HCT116 (cell line): Measurements from ENCODE around the gene RAPSN. TPM values are rescaled to one million over a fixed set of nuclear protein-coding genes. Genes with fewer than 3 reads are reported as not detected.

Experiments used
- ATAC-seq: fragments of 200-7000 bp; cut with Tn5 transposase; 2 replicates; pipeline ENCODE4 v1.9.1; 2020; ENCODE audit warnings: mild to moderate bottlenecking, moderate library complexity
- BruUV-seq: library from RNA; stranded (reverse); fragments of 400-500 nt; replicated peaks from 2 replicates; lab custom pipeline; 2021; lab: Mats Ljungman, UMichigan
- CTCF ChIA-PET: fragments of 300-600 bp; sonication (Branson Sonifier 250); formaldehyde crosslinking; loops from one replicate; lab custom pipeline; 2021; ENCODE audit warnings: antibody characterized with exemption; lab: Charles Lee
- POLR2A ChIA-PET: fragments of 300-600, 350-600 bp; sonication (Branson Sonifier 250); formaldehyde crosslinking; loops from one replicate; lab custom pipeline; 2021; ENCODE audit warnings: antibody characterized with exemption; lab: Charles Lee
- RAD21 ChIA-PET, 2 experiments: fragments of 300-600 bp; sonication (Branson Sonifier 250); formaldehyde crosslinking; loops; one replicate each; lab custom pipeline; 2023; ENCODE audit warnings: low total read pairs in 2 of 2; ENCODE audit not compliant: uncharacterized antibody in 2 of 2, unreplicated experiment in 2 of 2, low non-redundant PET in 1 of 2; lab: Charles Lee
- DNase-seq: peaks from one replicate; pipeline ENCODE4 v3.0.0-alpha.2; 2010; ENCODE audit warnings: low read depth, low spot score
- H2AFZ ChIP-seq: fragments of 200-600 bp; shearing (Covaris generic), sonication (generic); 2 replicates; pipeline ENCODE4 v1.6.1; 2017; ENCODE audit warnings: low read depth, mixed run types, mixed read lengths, antibody characterized with exemption, low read length; ENCODE audit not compliant: poor library complexity, severe bottlenecking
- H3K27ac ChIP-seq: 2 replicates; pipeline ENCODE4 v1.5.1; 2012; ENCODE audit warnings: low read depth, low read length
- H3K27me3 ChIP-seq: fragments of 200-600 bp; sonication (generic); 2 replicates; pipeline ENCODE4 v1.6.1; 2016; ENCODE audit warnings: mixed run types, low read length, mixed read lengths; ENCODE audit not compliant: insufficient read depth
- H3K36me3 ChIP-seq, 2 experiments: fragments of 200-500 bp in 1 of 2; fragments of 200-600 bp in 1 of 2; sonication (Bioruptor generic) in 1 of 2; sonication (generic) in 1 of 2; 2 replicates each; pipeline versions ENCODE4 v1.5.1 to v1.6.1; 2014 to 2016; ENCODE audit warnings: low read length in 2 of 2, inconsistent platforms in 1 of 2, mixed read lengths in 1 of 2, mixed run types in 1 of 2; ENCODE audit not compliant: insufficient read depth in 2 of 2, control insufficient read depth in 1 of 2
- H3K4me1 ChIP-seq, 2 experiments: fragments of 200-600 bp in 1 of 2; sonication (generic) in 1 of 2; 2 replicates each; pipeline versions ENCODE4 v1.5.1 to v1.6.1; 2012 to 2017; ENCODE audit warnings: low read length in 2 of 2, inconsistent platforms in 1 of 2, mild to moderate bottlenecking in 1 of 2, mixed read lengths in 1 of 2, mixed run types in 1 of 2, moderate library complexity in 1 of 2; ENCODE audit not compliant: insufficient read depth in 2 of 2, control insufficient read depth in 1 of 2
- H3K4me2 ChIP-seq: fragments of 200-600 bp; sonication (generic); 2 replicates; pipeline ENCODE4 v1.6.1; 2017; ENCODE audit warnings: mixed run types, low read length, mixed read lengths
- H3K4me3 ChIP-seq, 2 experiments: fragments of 200-600 bp in 1 of 2; sonication (generic) in 1 of 2; replicated peaks in 1 of 2; 2 replicates each; pipeline ENCODE4 v1.5.1; 2011 to 2016; ENCODE audit warnings: low read length in 2 of 2, control low read depth in 1 of 2, low read depth in 1 of 2, mild to moderate bottlenecking in 1 of 2, mixed read lengths in 1 of 2, mixed run types in 1 of 2
- H3K79me2 ChIP-seq: fragments of 200-600 bp; sonication (generic); 2 replicates; pipeline ENCODE4 v1.6.1; 2017; ENCODE audit warnings: mild to moderate bottlenecking, mixed run types, low read length, moderate library complexity, mixed read lengths; ENCODE audit not compliant: insufficient read depth
- H3K9ac ChIP-seq: fragments of 200-600 bp; sonication (generic); 2 replicates; pipeline ENCODE4 v1.6.1; 2016; ENCODE audit warnings: low read length, mixed read lengths
- H3K9me2 ChIP-seq: fragments of 200-600 bp; sonication (generic), shearing (Covaris generic); 2 replicates; pipeline ENCODE4 v1.6.1; 2017; ENCODE audit warnings: mixed run types, mild to moderate bottlenecking, moderate library complexity; ENCODE audit not compliant: insufficient read depth
- H3K9me3 ChIP-seq, 2 experiments: fragments of 200-500 bp in 1 of 2; fragments of 200-600 bp in 1 of 2; sonication (Bioruptor generic) in 1 of 2; sonication (generic) in 1 of 2; 2 replicates each; pipeline ENCODE4 v1.6.1; 2014 to 2017; ENCODE audit warnings: low read length in 2 of 2, mixed read lengths in 2 of 2, inconsistent platforms in 1 of 2, low read depth in 1 of 2, mild to moderate bottlenecking in 1 of 2, mixed run types in 1 of 2, moderate library complexity in 1 of 2; ENCODE audit not compliant: control insufficient read depth in 1 of 2, insufficient read depth in 1 of 2
- H4K20me1 ChIP-seq: fragments of 200-600 bp; sonication (generic), shearing (Covaris generic); 2 replicates; pipeline ENCODE4 v1.6.1; 2017; ENCODE audit warnings: mixed run types, mild to moderate bottlenecking, moderate library complexity; ENCODE audit not compliant: insufficient read depth
- ATF3 ChIP-seq: IDR thresholded peaks from 2 replicates; pipeline ENCODE4 v1.6.1; 2012
- CBX3 ChIP-seq: IDR thresholded peaks from 2 replicates; pipeline ENCODE4 v1.6.1; 2012; ENCODE audit warnings: low read depth
- CTCF ChIP-seq, 3 experiments: fragments of 200-600 bp in 1 of 3; sonication (generic) in 1 of 3; IDR thresholded peaks in 2 of 3; conservative IDR thresholded peaks in 1 of 3; 2 replicates each; pipeline ENCODE4 v1.5.1; 2012 to 2017; ENCODE audit warnings: low read depth in 2 of 3, low read length in 2 of 3, antibody characterized with exemption in 1 of 3, borderline replicate concordance in 1 of 3, control low read depth in 1 of 3, mild to moderate bottlenecking in 1 of 3, mixed read lengths in 1 of 3, mixed run types in 1 of 3, moderate library complexity in 1 of 3; ENCODE audit not compliant: insufficient read depth in 1 of 3
- EGR1 ChIP-seq: IDR thresholded peaks from 2 replicates; pipeline ENCODE4 v1.6.1; 2012; ENCODE audit warnings: low read depth
- JUND ChIP-seq: IDR thresholded peaks from 2 replicates; pipeline ENCODE4 v1.6.1; 2012
- SRF ChIP-seq: IDR thresholded peaks from 2 replicates; pipeline ENCODE4 v1.6.1; 2012; ENCODE audit warnings: low read depth
- TCF7L2 ChIP-seq: IDR thresholded peaks from 2 replicates; pipeline ENCODE4 v1.7.0; 2011; ENCODE audit warnings: borderline replicate concordance, inconsistent platforms; ENCODE audit not compliant: insufficient read depth, insufficient read length; ENCODE audit errors: extremely low read depth
- ZFX ChIP-seq: fragments of 450-650 bp; IDR thresholded peaks from 2 replicates; pipeline ENCODE4 v1.6.1; 2017
- ZNF274 ChIP-seq: fragments of 200-500 bp; sonication (Bioruptor generic); IDR thresholded peaks from 2 replicates; pipeline ENCODE4 v1.6.1; 2014; ENCODE audit warnings: mild to moderate bottlenecking, low read depth, low read length, inconsistent platforms
- intact Hi-C: fragments of 100-400 bp; cut with micrococcal nuclease; formaldehyde crosslinking; loops from 2 replicates; pipeline ENCODE4 v1.10.0; 2022
- total RNA-seq: library from RNA; stranded (reverse); gene quantifications from one replicate; pipeline ENCODE4 v1.2.1, GENCODE V29; 2021; ENCODE audit not compliant: unreplicated experiment
- TF ChIP-seq, protein P1 (sequence below): IDR thresholded peaks from 2 replicates; pipeline ENCODE4 v1.6.1; 2011; ENCODE audit warnings: mild to moderate bottlenecking, low read length, moderate library complexity; ENCODE audit not compliant: insufficient replicate concordance; ENCODE audit errors: extremely low read depth

Gene RAPSN
- total RNA-seq, 1 experiment from 2014 or later = 0.57 TPM

DNA sequence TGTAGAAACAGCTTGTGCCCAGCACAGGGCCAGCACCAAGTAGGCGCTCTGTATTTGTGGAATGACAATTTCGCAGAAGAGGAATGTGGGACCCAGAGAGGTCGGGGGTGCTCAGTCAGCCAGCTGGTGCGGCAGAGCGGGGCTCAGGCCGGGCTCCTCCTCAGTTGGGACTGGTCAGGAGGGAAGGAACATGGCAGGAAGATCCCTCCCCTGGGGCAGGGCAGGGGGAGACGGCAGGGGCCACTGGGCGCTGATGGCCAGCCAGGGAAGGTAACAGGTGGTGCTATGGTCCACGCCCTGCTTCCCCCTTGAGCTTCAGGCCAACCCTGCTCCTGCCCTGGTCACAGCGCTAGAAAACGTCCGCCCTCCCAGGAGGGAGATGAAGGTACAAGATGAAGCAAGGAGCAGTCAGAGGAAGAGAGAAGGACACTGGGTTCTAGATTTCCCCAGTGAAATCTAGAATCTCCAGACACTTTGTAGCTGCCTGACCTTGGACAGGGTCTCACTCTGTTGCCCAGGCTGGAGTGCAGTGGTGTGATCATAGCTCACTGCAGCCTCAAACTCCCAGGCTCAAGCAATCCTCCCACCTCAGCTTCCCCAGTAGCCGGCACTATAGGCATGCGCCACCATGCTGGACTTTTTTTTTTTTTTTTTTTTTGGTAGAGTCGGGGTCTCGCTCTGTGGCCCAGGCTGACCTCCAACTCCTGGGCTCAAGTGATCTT lies 57.1 kb downstream of the RAPSN start:
- H3K9me2 ChIP-seq = no peaks in the 10 kb centered on the region
- H3K9me3 ChIP-seq = no peaks in the 10 kb centered on the region
- CTCF ChIA-PET = interaction anchor here (1.4 kb wide), 1 partner anchor 17 kb away, joined by 5 read pairs; no protein-coding TSS in a partner anchor
- H4K20me1 ChIP-seq = no peaks in the 10 kb centered on the region
- H3K79me2 ChIP-seq = no peaks in the 10 kb centered on the region
- TF ChIP-seq CBX3 = no peak
- no peak for TF ChIP-seq JUND
- TF ChIP-seq TCF7L2 = no peak
- TF ChIP-seq CTCF (IDR thresholded peaks at IDR 0.05 in 2 of 3, conservative IDR thresholded peaks at IDR 0.05 in 1 of 3; ENCODE audit: borderline replicate concordance in 1 of 3, insufficient read depth in 1 of 3, low read depth in 2 of 3, low read length in 2 of 3) = no peak
- no peak for TF ChIP-seq EGR1
- TF ChIP-seq ZFX = no peak
- TF ChIP-seq, protein P1, sequence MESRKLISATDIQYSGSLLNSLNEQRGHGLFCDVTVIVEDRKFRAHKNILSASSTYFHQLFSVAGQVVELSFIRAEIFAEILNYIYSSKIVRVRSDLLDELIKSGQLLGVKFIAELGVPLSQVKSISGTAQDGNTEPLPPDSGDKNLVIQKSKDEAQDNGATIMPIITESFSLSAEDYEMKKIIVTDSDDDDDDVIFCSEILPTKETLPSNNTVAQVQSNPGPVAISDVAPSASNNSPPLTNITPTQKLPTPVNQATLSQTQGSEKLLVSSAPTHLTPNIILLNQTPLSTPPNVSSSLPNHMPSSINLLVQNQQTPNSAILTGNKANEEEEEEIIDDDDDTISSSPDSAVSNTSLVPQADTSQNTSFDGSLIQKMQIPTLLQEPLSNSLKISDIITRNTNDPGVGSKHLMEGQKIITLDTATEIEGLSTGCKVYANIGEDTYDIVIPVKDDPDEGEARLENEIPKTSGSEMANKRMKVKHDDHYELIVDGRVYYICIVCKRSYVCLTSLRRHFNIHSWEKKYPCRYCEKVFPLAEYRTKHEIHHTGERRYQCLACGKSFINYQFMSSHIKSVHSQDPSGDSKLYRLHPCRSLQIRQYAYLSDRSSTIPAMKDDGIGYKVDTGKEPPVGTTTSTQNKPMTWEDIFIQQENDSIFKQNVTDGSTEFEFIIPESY = no peak
- no peak for TF ChIP-seq ZNF274
- TF ChIP-seq SRF = no peak
- no peak for TF ChIP-seq ATF3
- H3K4me2 ChIP-seq = no peak overlapping the region
- H3K9ac ChIP-seq = no peak overlapping the region
- no peak overlapping the region for H3K4me3 ChIP-seq
- POLR2A ChIA-PET = no interaction called here
- RAD21 ChIA-PET = no interaction called here
- H3K27me3 ChIP-seq = no peaks in the 10 kb centered on the region
- no peak overlapping the region for H2AFZ ChIP-seq
- no peak overlapping the region for H3K27ac ChIP-seq
- H3K36me3 ChIP-seq = no peaks in the 10 kb centered on the region
- intact Hi-C loops = no loop called here
- H3K4me1 ChIP-seq = no peaks in the 10 kb centered on the region
- BruUV-seq = no TSS peak
- DNase-seq = no peak
- no peak for ATAC-seq
